ENCODE data around the gene NKPD1. TPM values are rescaled to one million over a fixed set of nuclear protein-coding genes. Genes with fewer than 3 reads are reported as not detected.

Gene NKPD1
- total and polyA plus RNA-seq, 2 donors (not counting 1 experiment from before 2014, with no cell fraction given), result 0.27 to 0.36 TPM

DNA sequence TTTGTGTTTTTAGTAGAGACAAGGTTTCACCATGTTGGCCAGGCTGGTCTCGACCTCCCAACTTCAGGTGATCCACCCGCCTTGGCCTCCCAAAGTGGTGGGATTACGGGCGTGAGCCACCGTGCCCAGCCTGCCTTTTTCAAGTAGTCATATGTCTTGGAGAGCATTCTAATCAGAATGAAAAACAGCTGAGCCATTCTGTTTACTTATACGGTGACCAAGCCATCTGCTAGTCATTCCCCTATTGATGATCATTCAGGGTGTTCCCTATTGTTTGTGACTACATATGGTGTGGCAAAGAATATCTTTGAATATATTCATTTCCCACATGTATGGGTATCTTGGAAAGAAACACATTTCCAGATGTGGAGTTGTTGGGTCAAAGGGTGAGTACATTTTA is 35.0 kb upstream of the NKPD1 start:
- no peak overlapping the region for H3K4me2 ChIP-seq (replicated peaks; ENCODE audit: low read depth, low read length, poor library complexity, severe bottlenecking)
- H3K4me3 Mint-ChIP-seq, result no peak overlapping the region
- ATAC-seq (ENCODE audit: low read depth), result no peak
- H3K27ac Mint-ChIP-seq, result no peak overlapping the region
- H3K79me2 ChIP-seq (ENCODE audit: control insufficient read depth, insufficient read depth, low read length), result no peaks in the 10 kb centered on the region
- H3K9ac ChIP-seq (ENCODE audit: low read length), result no peak overlapping the region
- H3K9me3 ChIP-seq (ENCODE audit: control extremely low read depth in 1 of 3, control insufficient read depth in 2 of 3, insufficient read depth in 1 of 3, low read length in 2 of 3), result no peaks in the 10 kb centered on the region
- no peaks in the 10 kb centered on the region for H3K9me3 Mint-ChIP-seq (ENCODE audit: insufficient read depth)
- H3K27me3 ChIP-seq (replicated peaks in 1 of 4; ENCODE audit: control extremely low read depth in 1 of 4, control insufficient read depth in 3 of 4, insufficient read depth in 4 of 4, low read length in 3 of 4), result no peaks in the 10 kb centered on the region
- ChIA-PET CTCF (no interaction called here), POLR2A (no interaction called here)
- H4K20me1 ChIP-seq (ENCODE audit: control insufficient read depth, insufficient read depth, low read length, poor library complexity, severe bottlenecking), result no peaks in the 10 kb centered on the region
- intact Hi-C loops (cut with micrococcal nuclease), result no loop called here
- no peaks in the 10 kb centered on the region for H3K4me1 Mint-ChIP-seq
- H2AFZ ChIP-seq (ENCODE audit: insufficient read depth, low read depth, low read length, poor library complexity, severe bottlenecking), result no peak overlapping the region
- no peak overlapping the region for H3K4me3 ChIP-seq (ENCODE audit: control extremely low read depth in 1 of 5, extremely low read depth in 1 of 5, insufficient read depth in 1 of 5, low read depth in 2 of 5, low read length in 4 of 5)
- H3K27me3 Mint-ChIP-seq, result peaks cover 4% of the 10 kb centered on the region
- 92% methylated on average over 6 of the region's 6 CpGs for WGBS (ENCODE audit: insufficient coverage)
- no peak overlapping the region for H3K27ac ChIP-seq (ENCODE audit: low read length in 2 of 2)
- no peak for TF ChIP-seq EZH2 (IDR thresholded peaks at IDR 0.05; ENCODE audit: borderline replicate concordance, insufficient read depth, low read depth, low read length, poor library complexity, severe bottlenecking)
- TF ChIP-seq, protein P1, sequence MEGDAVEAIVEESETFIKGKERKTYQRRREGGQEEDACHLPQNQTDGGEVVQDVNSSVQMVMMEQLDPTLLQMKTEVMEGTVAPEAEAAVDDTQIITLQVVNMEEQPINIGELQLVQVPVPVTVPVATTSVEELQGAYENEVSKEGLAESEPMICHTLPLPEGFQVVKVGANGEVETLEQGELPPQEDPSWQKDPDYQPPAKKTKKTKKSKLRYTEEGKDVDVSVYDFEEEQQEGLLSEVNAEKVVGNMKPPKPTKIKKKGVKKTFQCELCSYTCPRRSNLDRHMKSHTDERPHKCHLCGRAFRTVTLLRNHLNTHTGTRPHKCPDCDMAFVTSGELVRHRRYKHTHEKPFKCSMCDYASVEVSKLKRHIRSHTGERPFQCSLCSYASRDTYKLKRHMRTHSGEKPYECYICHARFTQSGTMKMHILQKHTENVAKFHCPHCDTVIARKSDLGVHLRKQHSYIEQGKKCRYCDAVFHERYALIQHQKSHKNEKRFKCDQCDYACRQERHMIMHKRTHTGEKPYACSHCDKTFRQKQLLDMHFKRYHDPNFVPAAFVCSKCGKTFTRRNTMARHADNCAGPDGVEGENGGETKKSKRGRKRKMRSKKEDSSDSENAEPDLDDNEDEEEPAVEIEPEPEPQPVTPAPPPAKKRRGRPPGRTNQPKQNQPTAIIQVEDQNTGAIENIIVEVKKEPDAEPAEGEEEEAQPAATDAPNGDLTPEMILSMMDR (IDR thresholded peaks at IDR 0.05), result no peak
- H3K36me3 ChIP-seq (replicated peaks in 1 of 2; ENCODE audit: control extremely low read depth in 1 of 2, control insufficient read depth in 1 of 2, extremely low read depth in 1 of 2, insufficient read depth in 2 of 2, low read length in 1 of 2), result no peaks in the 10 kb centered on the region
- DNase-seq, result no peak
- H3K4me1 ChIP-seq (ENCODE audit: control insufficient read depth in 2 of 2, insufficient read depth in 2 of 2, low read length in 2 of 2), result no peaks in the 10 kb centered on the region

DNA sequence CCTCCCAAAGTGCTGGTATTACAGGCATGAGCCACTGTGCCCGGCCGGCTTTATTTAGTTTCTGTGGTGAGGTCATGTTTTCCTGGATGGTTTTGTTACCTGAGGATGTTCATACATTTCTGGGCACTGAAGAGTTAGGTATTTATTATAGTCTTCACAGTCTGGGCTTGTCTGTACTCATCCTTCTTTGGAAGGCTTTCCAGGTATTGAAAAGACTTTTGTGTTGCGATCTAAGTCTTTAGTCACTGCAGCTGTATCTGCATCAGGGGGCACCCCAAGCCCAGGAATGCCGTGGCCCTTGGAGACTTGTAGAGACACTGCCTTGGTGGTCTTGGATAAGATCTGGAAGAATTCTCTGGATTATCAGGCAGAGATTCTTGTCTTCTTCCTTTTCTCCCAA is 30.6 kb upstream of the NKPD1 start:
- Histone ChIP-seq H3K4me1 (ENCODE audit: control insufficient read depth in 2 of 2, insufficient read depth in 2 of 2, low read length in 2 of 2) (peaks cover 4 to 5% of the 10 kb centered on the region in 2 donors), H3K9ac (ENCODE audit: low read length) (no peak overlapping the region), H3K27ac (ENCODE audit: low read length in 2 of 2) (no peak overlapping the region), H4K20me1 (ENCODE audit: control insufficient read depth, insufficient read depth, low read length, poor library complexity, severe bottlenecking) (no peaks in the 10 kb centered on the region), H3K9me3 (ENCODE audit: control extremely low read depth in 1 of 3, control insufficient read depth in 2 of 3, insufficient read depth in 1 of 3, low read length in 2 of 3) (peaks cover 0 to 2% (median 0%) of the 10 kb centered on the region in 3 donors), H3K4me3 (ENCODE audit: control extremely low read depth in 1 of 5, extremely low read depth in 1 of 5, insufficient read depth in 1 of 5, low read depth in 2 of 5, low read length in 4 of 5) (no peak overlapping the region), H3K4me2 (replicated peaks; ENCODE audit: low read depth, low read length, poor library complexity, severe bottlenecking) (no peak overlapping the region), H3K79me2 (ENCODE audit: control insufficient read depth, insufficient read depth, low read length) (no peaks in the 10 kb centered on the region), H3K36me3 (replicated peaks in 1 of 2; ENCODE audit: control extremely low read depth in 1 of 2, control insufficient read depth in 1 of 2, extremely low read depth in 1 of 2, insufficient read depth in 2 of 2, low read length in 1 of 2) (no peaks in the 10 kb centered on the region), H2AFZ (ENCODE audit: insufficient read depth, low read depth, low read length, poor library complexity, severe bottlenecking) (no peak overlapping the region), H3K27me3 (replicated peaks in 1 of 4; ENCODE audit: control extremely low read depth in 1 of 4, control insufficient read depth in 3 of 4, insufficient read depth in 4 of 4, low read length in 3 of 4) (no peaks in the 10 kb centered on the region)
- WGBS (ENCODE audit: insufficient coverage), result 100% methylated on average over 3 of the region's 4 CpGs
- ChIA-PET CTCF (no interaction called here), POLR2A (interaction anchor here (0.5 kb wide), 1 partner anchor 441 kb away, joined by 3 read pairs; no protein-coding TSS in a partner anchor)
- H3K27ac Mint-ChIP-seq, result no peak overlapping the region
- peaks cover 6% of the 10 kb centered on the region for H3K4me1 Mint-ChIP-seq
- H3K9me3 Mint-ChIP-seq (ENCODE audit: insufficient read depth), result no peaks in the 10 kb centered on the region
- ATAC-seq (ENCODE audit: low read depth) (no peak), DNase-seq (no peak)
- TF ChIP-seq, protein P1 (IDR thresholded peaks at IDR 0.05), result no peak
- no peak for TF ChIP-seq EZH2 (IDR thresholded peaks at IDR 0.05; ENCODE audit: borderline replicate concordance, insufficient read depth, low read depth, low read length, poor library complexity, severe bottlenecking)
- no peaks in the 10 kb centered on the region for H3K27me3 Mint-ChIP-seq
- no peak overlapping the region for H3K4me3 Mint-ChIP-seq
- intact Hi-C loops (cut with micrococcal nuclease), result no loop called here

Data from B cell (primary cell).